GM20000 (cell line): Measurements from ENCODE around the gene IGF1R.

ENCODE experiments used
- DNase-seq: peaks from one replicate; pipeline ENCODE4 v3.0.0; 2012; ENCODE audit warnings: low spot score
- TF ChIP-seq, protein P1 (sequence below): IDR thresholded peaks from 2 replicates; pipeline ENCODE4 v1.5.1; 2012; ENCODE audit warnings: mild to moderate bottlenecking, control low read depth; ENCODE audit errors: extremely low read depth, missing control alignments

IGF1R gene

DNA sequence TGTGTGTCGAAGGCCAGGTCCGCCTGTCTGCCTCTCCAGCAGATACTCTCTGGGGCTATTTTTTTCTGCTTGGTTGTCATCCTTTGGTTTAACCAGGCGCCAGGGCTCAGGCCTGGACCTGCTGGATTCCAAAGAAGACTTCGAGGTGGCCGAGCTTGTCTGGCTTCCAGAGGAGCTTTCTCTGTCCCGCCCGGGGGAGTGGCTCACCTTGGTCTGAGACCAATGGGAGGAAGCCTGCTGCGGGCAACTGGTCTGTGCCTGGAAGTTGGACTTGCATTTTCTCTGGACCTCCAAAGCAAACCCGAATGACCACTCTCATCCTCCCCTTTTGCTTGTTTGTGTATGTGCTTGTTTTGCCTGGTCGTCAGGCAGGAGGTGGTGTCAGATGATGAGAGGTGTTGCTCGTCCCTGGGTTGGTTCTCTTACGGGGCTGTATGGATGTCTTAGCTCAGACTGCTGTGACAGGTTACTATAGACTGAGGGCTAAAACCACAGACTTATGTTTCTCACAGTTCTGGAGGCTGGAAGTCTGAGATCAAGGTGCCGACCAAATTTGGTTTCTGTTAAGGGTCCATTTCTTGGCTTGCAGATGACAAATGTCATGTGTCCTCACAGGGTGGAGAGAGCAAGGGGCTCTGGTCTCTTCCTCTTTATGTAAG, 19.3 kb downstream of the IGF1R start:
- no peak for DNase-seq
- TF ChIP-seq, protein P1, sequence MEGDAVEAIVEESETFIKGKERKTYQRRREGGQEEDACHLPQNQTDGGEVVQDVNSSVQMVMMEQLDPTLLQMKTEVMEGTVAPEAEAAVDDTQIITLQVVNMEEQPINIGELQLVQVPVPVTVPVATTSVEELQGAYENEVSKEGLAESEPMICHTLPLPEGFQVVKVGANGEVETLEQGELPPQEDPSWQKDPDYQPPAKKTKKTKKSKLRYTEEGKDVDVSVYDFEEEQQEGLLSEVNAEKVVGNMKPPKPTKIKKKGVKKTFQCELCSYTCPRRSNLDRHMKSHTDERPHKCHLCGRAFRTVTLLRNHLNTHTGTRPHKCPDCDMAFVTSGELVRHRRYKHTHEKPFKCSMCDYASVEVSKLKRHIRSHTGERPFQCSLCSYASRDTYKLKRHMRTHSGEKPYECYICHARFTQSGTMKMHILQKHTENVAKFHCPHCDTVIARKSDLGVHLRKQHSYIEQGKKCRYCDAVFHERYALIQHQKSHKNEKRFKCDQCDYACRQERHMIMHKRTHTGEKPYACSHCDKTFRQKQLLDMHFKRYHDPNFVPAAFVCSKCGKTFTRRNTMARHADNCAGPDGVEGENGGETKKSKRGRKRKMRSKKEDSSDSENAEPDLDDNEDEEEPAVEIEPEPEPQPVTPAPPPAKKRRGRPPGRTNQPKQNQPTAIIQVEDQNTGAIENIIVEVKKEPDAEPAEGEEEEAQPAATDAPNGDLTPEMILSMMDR, result no peak

DNA sequence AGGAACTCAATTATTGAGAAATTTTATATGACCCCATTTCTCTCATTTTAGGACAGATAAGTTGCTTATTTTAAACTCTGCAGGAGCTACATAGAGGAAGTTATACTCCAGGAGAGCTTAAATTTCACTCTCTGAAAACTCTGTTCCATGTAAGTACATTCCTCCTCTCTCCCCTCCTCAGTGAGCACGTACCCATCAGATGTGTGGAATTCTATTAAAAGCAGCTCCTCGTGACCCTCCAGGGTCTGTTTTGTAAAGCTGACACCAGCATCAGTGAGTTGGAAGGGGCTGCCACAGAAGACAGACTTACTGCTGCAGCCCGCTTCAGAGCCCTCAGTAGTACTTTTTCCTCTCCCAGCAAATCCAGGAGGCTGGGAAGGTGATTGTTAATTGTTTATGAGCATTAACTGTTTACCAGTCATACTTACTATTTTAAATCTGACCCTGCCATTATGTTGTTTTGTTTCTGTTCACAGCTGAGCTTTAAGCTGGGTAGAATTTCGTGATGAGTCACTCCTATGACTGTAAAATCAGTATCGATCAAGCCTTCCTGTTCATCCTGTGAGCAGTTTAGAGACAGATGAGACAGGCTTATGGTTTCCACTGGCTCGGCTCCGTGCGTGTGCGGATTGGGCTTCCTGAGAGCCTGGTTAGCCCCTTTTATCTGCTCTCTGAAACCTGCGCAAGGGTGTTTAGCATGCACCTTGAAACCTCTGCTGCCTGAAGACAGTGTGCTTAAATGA, 20.4 kb downstream of the IGF1R start:
- no peak for DNase-seq
- TF ChIP-seq, protein P1, result no peak

DNA sequence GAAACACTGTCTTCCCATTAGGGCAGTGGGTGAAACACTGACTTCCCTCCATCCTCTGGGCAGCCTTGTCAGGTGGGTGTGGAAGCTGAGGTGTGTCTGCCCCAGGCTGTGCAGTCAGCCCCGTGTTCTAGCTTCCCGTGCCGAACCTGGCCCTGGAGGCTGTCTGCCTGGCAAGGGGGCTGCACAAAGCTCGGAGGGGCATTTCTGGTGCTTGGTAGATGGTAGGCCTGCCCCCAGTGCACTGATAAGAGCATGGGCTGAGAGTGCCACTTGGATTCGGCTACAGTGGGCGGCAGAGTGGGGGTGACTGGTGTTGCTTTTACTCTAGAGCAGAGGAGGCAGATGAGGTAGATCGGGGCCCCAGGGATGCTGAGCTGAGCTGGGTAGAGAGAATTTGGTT, 21.3 kb downstream of the IGF1R start:
- no peak for DNase-seq
- TF ChIP-seq, protein P1, result no peak

DNA sequence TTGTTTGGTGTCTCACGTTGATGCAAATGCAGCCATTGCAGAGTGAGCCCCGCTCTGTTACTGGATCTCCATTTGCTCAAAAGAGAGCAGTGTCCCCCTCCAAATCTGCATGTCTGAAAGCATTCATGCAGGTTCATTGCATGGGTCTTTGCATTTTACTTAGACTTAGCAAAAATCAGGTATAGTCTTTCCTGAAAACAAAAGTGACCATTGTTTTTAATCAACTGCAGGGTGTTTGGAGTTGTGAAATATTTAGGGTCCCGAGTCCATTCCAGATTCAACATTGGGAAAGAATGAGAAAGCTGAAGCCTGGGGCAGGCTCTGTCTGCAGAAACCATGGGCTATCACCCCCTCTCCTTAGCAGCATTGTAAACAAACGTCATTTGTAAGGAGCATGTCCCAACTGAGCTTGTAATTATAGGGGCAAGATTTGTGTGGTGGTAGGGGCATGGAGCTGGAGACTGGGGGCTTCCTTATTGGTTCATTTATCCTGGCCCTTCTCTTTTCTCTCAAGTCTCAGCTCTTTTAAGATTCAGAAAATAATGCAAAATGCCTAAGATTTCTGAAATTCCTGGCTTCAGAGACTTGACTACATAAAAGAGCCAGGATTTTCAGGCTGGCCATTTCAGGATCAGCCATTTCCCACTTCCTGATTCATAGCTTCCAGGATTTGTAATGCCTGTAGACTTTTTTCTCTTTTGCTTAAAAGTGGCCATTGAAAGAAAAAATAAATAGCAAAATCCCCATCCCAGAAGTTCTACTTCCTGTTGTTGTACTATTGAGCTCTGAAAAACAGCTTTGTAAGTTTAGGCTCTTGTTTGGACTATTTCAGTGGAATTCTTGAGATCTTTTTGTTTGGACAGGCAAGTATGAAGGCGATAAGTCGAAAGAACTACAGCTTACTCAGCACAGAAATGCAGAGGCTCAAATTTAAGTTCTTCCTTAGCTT, 23.0 kb downstream of the IGF1R start:
- no peak for DNase-seq
- TF ChIP-seq, protein P1, result no peak

DNA sequence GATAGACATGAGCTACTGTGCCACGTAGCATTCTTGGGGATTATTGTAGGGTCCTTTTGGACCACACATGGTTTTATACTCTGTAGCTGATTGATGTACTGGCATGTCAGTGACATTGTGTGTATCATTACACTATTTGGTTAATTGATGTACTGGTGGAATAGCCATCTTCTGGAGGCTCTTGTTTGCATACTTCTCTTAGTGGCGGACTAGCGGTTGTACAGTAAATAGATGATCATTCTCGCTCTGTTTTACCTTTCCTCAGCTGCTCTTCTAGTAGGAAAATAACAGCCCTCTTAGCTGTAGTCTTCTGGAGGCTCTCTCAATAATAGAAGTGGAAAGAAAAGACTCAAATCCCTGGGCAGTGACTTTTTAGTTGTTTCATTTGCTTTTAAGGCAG, 24.8 kb downstream of the IGF1R start:
- TF ChIP-seq, protein P1, result no peak
- no peak for DNase-seq

DNA sequence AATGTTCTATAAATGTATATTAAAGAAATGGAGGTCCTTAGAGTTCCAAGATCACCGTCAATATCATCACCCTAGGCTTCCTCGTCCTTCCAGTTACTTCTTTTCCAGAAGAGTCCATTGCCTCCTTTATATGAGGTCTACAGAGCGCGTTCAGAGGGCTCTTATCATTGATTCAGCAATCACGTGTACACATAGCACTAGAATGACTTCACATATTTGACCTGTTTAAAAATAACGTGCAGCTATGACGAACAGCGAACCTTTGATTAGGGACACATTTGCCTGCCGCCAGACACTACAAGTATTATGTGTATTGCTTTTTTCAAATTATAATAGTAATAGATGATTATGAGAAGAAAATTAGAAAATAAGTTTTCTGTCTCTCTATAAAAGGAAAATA, 26.0 kb downstream of the IGF1R start:
- DNase-seq, result no peak
- TF ChIP-seq, protein P1, result no peak
